GM20000 (cell line): ENCODE results near the gene TBC1D4.
A peak's percentile ranks its signal among the peaks of the same experiment; 100 is the strongest.

Source experiments
- DNase-seq: peaks from one replicate; pipeline ENCODE4 v3.0.0; 2012; ENCODE audit warnings: low spot score
- CTCF ChIP-seq: IDR thresholded peaks from 2 replicates; pipeline ENCODE4 v1.5.1; 2012; ENCODE audit warnings: mild to moderate bottlenecking, control low read depth; ENCODE audit errors: extremely low read depth, missing control alignments

The TBC1D4 gene

GRCh38 chr13:75383064-75383715 lies 98.8 kb downstream of the TBC1D4 start:
- TF ChIP-seq CTCF = no peak
- DNase-seq = no peak

DNA sequence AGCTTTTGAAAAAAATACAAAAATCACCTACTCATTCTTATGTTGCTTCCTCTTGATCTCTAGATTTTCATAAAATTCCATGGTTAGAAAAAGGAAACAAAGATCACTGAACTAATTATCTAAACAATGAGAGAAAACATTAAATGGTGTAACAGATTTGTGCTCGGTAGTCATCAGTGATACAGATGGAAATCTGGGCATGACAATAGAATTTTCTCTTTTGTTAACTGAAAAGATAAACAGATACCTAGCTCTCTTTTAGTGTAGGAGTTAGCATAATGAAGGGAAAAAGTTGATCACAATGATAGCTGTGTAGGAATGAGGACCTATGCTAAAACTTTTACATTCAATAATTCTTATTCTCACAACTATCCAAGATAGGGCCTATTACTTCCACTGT lies 103.7 kb downstream of the TBC1D4 start:
- TF ChIP-seq CTCF = no peak
- DNase-seq = no peak

- DNase-seq = no peak
- no peak for TF ChIP-seq CTCF
Measured at GRCh38 chr13:75376792-75377402, 105.1 kb downstream of the TBC1D4 start.

- TF ChIP-seq CTCF = no peak
Measured at GRCh38 chr13:75375329-75375728, 106.6 kb downstream of the TBC1D4 start.

GRCh38 chr13:75373988-75374387 lies 108.0 kb downstream of the TBC1D4 start:
- DNase-seq = no peak
- no peak for TF ChIP-seq CTCF

More at GRCh38 chr13:75375329-75375728, 106.6 kb downstream of the TBC1D4 start:
- DNase-seq = no peak

DNA sequence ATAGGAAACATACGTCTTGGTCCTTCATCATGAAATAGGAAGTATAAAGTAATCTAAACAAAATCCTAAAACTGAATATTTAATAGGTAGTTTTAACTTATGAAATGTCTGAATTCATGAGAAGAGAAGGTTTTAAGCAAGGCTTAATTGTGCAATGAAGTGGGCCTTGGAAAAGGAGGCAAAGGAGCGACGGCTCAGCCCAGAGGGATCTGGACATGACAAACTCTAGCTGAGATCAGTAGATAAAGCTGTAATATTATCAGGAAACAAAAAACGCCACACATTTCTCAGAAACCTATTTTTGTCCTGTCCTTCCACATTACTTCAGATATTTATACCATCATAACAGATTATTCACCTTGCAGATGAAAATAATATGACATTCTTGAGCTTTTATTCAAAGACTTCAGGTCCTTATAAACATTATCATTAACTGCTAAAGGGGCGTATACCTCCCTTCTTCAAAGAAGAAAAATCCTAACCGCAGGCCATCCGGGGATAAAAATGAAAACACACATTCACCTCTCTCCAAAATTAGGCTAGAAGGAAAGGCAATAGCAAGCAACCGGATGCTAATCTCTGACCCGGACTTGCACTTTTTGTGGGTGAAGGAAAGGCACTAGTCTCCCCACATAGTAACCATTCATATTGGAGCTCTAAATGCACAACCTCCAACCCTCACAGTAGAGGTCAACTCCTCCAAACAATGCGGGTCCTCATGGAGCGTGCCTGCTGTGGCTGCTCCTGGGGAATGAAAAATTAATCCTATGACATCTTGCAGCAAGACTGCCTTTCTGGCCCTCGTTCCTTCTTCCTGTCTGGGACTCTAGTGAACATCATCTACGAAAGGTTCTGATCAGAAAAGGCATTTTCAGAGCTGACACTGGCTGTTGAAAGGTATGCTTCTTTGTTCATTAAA lies 108.8 kb downstream of the TBC1D4 start:
- no peak for TF ChIP-seq CTCF
- no peak for DNase-seq

GRCh38 chr13:75372517-75372916 lies 109.5 kb downstream of the TBC1D4 start:
- peak; percentile 39 for DNase-seq
- peak; percentile 26 for TF ChIP-seq CTCF
